CD4-positive, alpha-beta T cell (primary cell): ENCODE data around the gene PIGL. TPM values are rescaled to one million over a fixed set of nuclear protein-coding genes. Genes with fewer than 3 reads are reported as not detected.

Experiments
- ATAC-seq: fragments of 200-7000 bp; cut with Tn5 transposase; one replicate; pipeline ENCODE4 v1.10.0; 2022; ENCODE audit warnings: mild to moderate bottlenecking; ENCODE audit not compliant: poor library complexity
- CTCF ChIA-PET: fragments of 350-600 bp; sonication (Branson Sonifier 250); formaldehyde crosslinking; loops from one replicate; lab custom pipeline; 2021; ENCODE audit warnings: antibody characterized with exemption, inconsistent platforms; lab: Charles Lee
- POLR2A ChIA-PET: fragments of 350-600 bp; sonication (Branson Sonifier 250); formaldehyde crosslinking; loops from one replicate; lab custom pipeline; 2021; ENCODE audit warnings: antibody characterized with exemption, inconsistent platforms; lab: Charles Lee
- DNase-seq, 14 experiments: peaks; one replicate each; pipeline ENCODE4 v3.0.0-alpha.2; 2013 to 2020; ENCODE audit warnings: mixed read lengths in 2 of 14
- H3K27ac ChIP-seq, 2 donors: one replicate each; pipeline versions ENCODE4 v1.5.1 to v1.7.0; 2013; ENCODE audit warnings: low read length in 2 of 2, low read depth in 1 of 2, mild to moderate bottlenecking in 1 of 2
- H3K27me3 ChIP-seq, 2 experiments: 1 replicate in 1 of 2; 2 replicates in 1 of 2; pipeline versions ENCODE4 v1.6.1 to v1.7.0; 2013; ENCODE audit warnings: low read length in 2 of 2, control low read depth in 1 of 2, mild to moderate bottlenecking in 1 of 2, moderate library complexity in 1 of 2; ENCODE audit not compliant: insufficient read depth in 2 of 2, control insufficient read depth in 1 of 2
- H3K36me3 ChIP-seq: one replicate; pipeline ENCODE4 v1.6.1; 2013; ENCODE audit warnings: low read length, control low read depth; ENCODE audit not compliant: insufficient read depth
- H3K4me1 ChIP-seq: one replicate; pipeline ENCODE4 v1.6.1; 2013; ENCODE audit warnings: low read length, control low read depth; ENCODE audit not compliant: insufficient read depth
- H3K4me3 ChIP-seq: one replicate; pipeline ENCODE4 v1.5.1; 2013; ENCODE audit warnings: mild to moderate bottlenecking, low read length, moderate library complexity
- H3K9me3 ChIP-seq, 2 experiments: 1 replicate in 1 of 2; 2 replicates in 1 of 2; pipeline versions ENCODE4 v1.6.1 to v1.7.0; 2013; ENCODE audit warnings: low read length in 2 of 2, mild to moderate bottlenecking in 2 of 2, control low read depth in 1 of 2, moderate library complexity in 1 of 2; ENCODE audit not compliant: control insufficient read depth in 1 of 2, insufficient read depth in 1 of 2
- H3K27ac Mint-ChIP-seq: one replicate; pipeline ENCODE4 v1.8.0; 2020; ENCODE audit warnings: mixed read lengths
- H3K27me3 Mint-ChIP-seq: one replicate; pipeline ENCODE4 v1.8.0; 2021; ENCODE audit warnings: mixed read lengths
- H3K36me3 Mint-ChIP-seq: one replicate; pipeline ENCODE4 v1.8.0; 2021; ENCODE audit warnings: low read depth, mixed read lengths
- H3K4me1 Mint-ChIP-seq: one replicate; pipeline ENCODE4 v1.8.0; 2021; ENCODE audit warnings: low read depth, mixed read lengths
- H3K4me3 Mint-ChIP-seq: one replicate; pipeline ENCODE4 v1.8.0; 2020; ENCODE audit warnings: mild to moderate bottlenecking, mixed read lengths
- H3K9me3 Mint-ChIP-seq: one replicate; pipeline ENCODE4 v1.8.0; 2020; ENCODE audit warnings: mixed read lengths
- CTCF ChIP-seq: fragments of 200-600 bp; IDR thresholded peaks from one replicate; pipeline ENCODE4 v1.8.0; 2022; ENCODE audit warnings: antibody characterized with exemption, mild to moderate bottlenecking
- intact Hi-C, 2 experiments: fragments of 100-400 bp; cut with DNase I in 1 of 2; cut with micrococcal nuclease in 1 of 2; formaldehyde crosslinking; loops; one replicate each; pipeline versions ENCODE4 v1.15.1 to v1.9.0; 2023 to 2025; cut with DNase I, micrococcal nuclease
- microRNA-seq: library from miRNA; unstranded; fragments of <30 nt; microRNA quantifications from one replicate; pipeline ENCODE4 v1.2.0, GENCODE V29; 2021; ENCODE audit warnings: borderline microRNAs expressed, borderline replicate concordance
- total RNA-seq, 174 experiments: library from RNA in 2 of 174; stranded (reverse) in 2 of 174; gene quantifications; one replicate each; pipeline ENCODE4 v1.2.3 and lab custom pipeline; 2021 to 2026

The PIGL gene
- total RNA-seq, 2 experiments from 2014 or later, result 48.4 to 49.0 TPM

- Histone ChIP-seq H3K27me3 (no peaks in the 10 kb centered on the region), H3K4me1 (no peaks in the 10 kb centered on the region), H3K36me3 (no peaks in the 10 kb centered on the region), H3K27ac (no peak overlapping the region), H3K9me3 (no peaks in the 10 kb centered on the region), H3K4me3 (no peak overlapping the region)
- H3K4me1 Mint-ChIP-seq, result no peaks in the 10 kb centered on the region
- H3K36me3 Mint-ChIP-seq, result no peaks in the 10 kb centered on the region
- POLR2A ChIA-PET, result no interaction called here
- no peak overlapping the region for H3K27ac Mint-ChIP-seq
- TF ChIP-seq CTCF, result no peak
- no peaks in the 10 kb centered on the region for H3K27me3 Mint-ChIP-seq
- intact Hi-C loops, result no loop called here
- ATAC-seq (no peak), DNase-seq (no peak)
- no peak overlapping the region for H3K4me3 Mint-ChIP-seq
- CTCF ChIA-PET, result interaction anchor here (2.9 kb wide), 1 partner anchor 8 kb away, joined by 8 read pairs; no protein-coding TSS in a partner anchor
- H3K9me3 Mint-ChIP-seq, result no peaks in the 10 kb centered on the region
Measured at GRCh38 chr17:16371742-16372141, 154.7 kb downstream of the PIGL start.

DNA sequence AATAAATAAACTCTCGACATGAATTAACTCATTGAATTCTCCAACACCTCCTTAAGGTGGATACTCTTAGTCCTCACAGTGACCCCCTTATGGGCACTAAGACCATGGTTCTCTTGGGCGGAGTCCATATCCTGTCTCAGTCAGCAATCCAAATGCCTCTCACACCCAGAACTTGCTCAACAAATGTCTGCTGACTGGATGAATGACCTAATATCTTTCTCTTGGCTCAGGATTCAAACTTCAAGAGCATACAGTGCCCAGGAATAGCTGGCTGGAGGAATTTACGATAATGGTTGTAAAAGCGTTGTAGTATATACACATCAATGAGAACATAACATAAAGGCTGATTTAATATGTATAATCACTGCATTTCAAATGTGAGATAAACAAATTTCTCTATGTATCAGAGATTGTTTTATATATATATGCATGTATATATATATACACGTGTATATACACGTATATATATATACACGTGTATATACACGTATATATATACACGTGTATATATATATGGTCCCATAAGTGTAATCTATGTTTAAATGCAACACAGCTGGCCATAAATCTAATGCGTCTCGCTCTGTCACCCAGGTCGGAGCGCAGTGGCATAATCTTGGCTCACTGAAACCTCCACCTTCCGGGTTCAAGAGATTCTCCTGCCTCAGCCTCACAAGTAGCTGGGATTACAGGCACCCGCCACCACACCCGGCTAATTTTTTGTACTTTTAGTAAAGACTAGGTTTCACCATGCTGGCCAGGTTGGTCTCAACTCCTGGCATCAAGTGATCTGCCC lies 157.3 kb downstream of the PIGL start:
- no peaks in the 10 kb centered on the region for H3K27me3 Mint-ChIP-seq
- no peaks in the 10 kb centered on the region for H3K36me3 Mint-ChIP-seq
- no peak for TF ChIP-seq CTCF
- CTCF ChIA-PET, result interaction anchor here (1.1 to 2.9 kb wide), 2 partner anchors 10 to 210 kb away, joined by 3 to 8 read pairs; no protein-coding TSS in a partner anchor
- Histone ChIP-seq H3K4me1 (no peaks in the 10 kb centered on the region), H3K4me3 (no peak overlapping the region), H3K27ac (no peak overlapping the region), H3K36me3 (no peaks in the 10 kb centered on the region), H3K27me3 (no peaks in the 10 kb centered on the region), H3K9me3 (no peaks in the 10 kb centered on the region)
- intact Hi-C loops, result no loop called here
- no peak overlapping the region for H3K4me3 Mint-ChIP-seq
- H3K4me1 Mint-ChIP-seq, result no peaks in the 10 kb centered on the region
- no peak overlapping the region for H3K27ac Mint-ChIP-seq
- DNase-seq, result no peak
- POLR2A ChIA-PET, result no interaction called here
- H3K9me3 Mint-ChIP-seq, result no peaks in the 10 kb centered on the region
- no peak for ATAC-seq

Small RNA genes within 50 kb of the gene (microRNA-seq; reads per million reads assigned to microRNA genes)
- not detected for gene MIR1288

Other genes starting within 250 kb of the PIGL start
- 10 to 100 TPM; 11.3 to 13.0 TPM for gene ZSWIM7, start 217.5 kb upstream of the PIGL start, total RNA-seq
- 10 to 100 TPM; 57.8 to 66.7 TPM for gene TTC19, start 217.4 kb upstream of the PIGL start, total RNA-seq
- 100 to 1,000 TPM; 118 TPM for gene NCOR1, start 1.7 kb upstream of the PIGL start, total RNA-seq
- 10 to 100 TPM; 18.5 to 19.4 TPM for gene CENPV, start 136.3 kb downstream of the PIGL start, total RNA-seq
- gene UBB, start 163.9 kb downstream of the PIGL start, total RNA-seq, result 100 to 1,000 TPM; 646 to 647 TPM
- 10 to 100 TPM; 42.8 to 45.2 TPM for gene TRPV2, start 198.4 kb downstream of the PIGL start, total RNA-seq